Muscle of leg (tissue), 11 donors: ENCODE results near the gene GMDS. TPM values are rescaled to one million over a fixed set of nuclear protein-coding genes. Genes with fewer than 3 reads are reported as not detected.
A peak's percentile ranks its signal among the peaks of the same experiment; 100 is the strongest.
"Not testable (repeated sequence)": the region's sequence is repeated elsewhere in the genome, so short reads cannot be mapped to it uniquely, and the experiment has no call there.

Experiments
- DNase-seq: peaks from one replicate; pipeline ENCODE4 v3.0.0; 2013
- H3K27ac ChIP-seq: one replicate; pipeline ENCODE4 v1.5.1; 2013; ENCODE audit warnings: mild to moderate bottlenecking, low read length, control low read depth
- H3K27me3 ChIP-seq: one replicate; pipeline ENCODE4 v1.6.1; 2013; ENCODE audit warnings: low read length; ENCODE audit not compliant: control insufficient read depth, insufficient read depth
- H3K36me3 ChIP-seq: one replicate; pipeline ENCODE4 v1.6.1; 2013; ENCODE audit warnings: low read length; ENCODE audit not compliant: control insufficient read depth, insufficient read depth
- H3K4me1 ChIP-seq: one replicate; pipeline ENCODE4 v1.6.1; 2013; ENCODE audit warnings: low read length; ENCODE audit not compliant: control insufficient read depth, insufficient read depth
- H3K4me3 ChIP-seq: one replicate; pipeline ENCODE4 v1.5.1; 2013; ENCODE audit warnings: low read length, control low read depth
- H3K9me3 ChIP-seq: replicated peaks from 2 replicates; pipeline ENCODE4 v1.6.1; 2013; ENCODE audit warnings: low read depth, low read length; ENCODE audit not compliant: control insufficient read depth
- WGBS: methylation state at CpG from one replicate; pipeline ENCODE4 v1.1.5; 2013; ENCODE audit warnings: missing lambda C conversion rate; ENCODE audit not compliant: insufficient coverage; 5-methylcytosine and 5-hydroxymethylcytosine counted together
- polyA plus RNA-seq, 8 donors: library from polyadenylated mRNA; unstranded; fragments of 120-200 nt; gene quantifications; one replicate each; pipeline versions ENCODE4 v1.2.1 to v1.2.3, GENCODE V29; 2013; ENCODE audit warnings: inconsistent platforms in 1 of 8, low replicate concordance in 1 of 8; ENCODE audit not compliant: insufficient read length in 8 of 8, insufficient read depth in 1 of 8
- total RNA-seq: library from RNA; stranded (reverse); fragments of 120-200 nt; gene quantifications from one replicate; pipeline ENCODE4 v1.2.4, GENCODE V29; 2013

Gene GMDS
- total and polyA plus RNA-seq, 9 donors: 3.9 to 17.0 (median 11.9) TPM

GRCh38 chr6:1669996-1670395 lies 575.4 kb downstream of the GMDS start:
- Histone ChIP-seq H3K36me3 (no peaks in the 10 kb centered on the region), H3K4me3 (no peak overlapping the region), H3K4me1 (no peaks in the 10 kb centered on the region), H3K27ac (no peak overlapping the region), H3K9me3 (no peaks in the 10 kb centered on the region), H3K27me3 (no peaks in the 10 kb centered on the region)
- DNase-seq: no peak
- 100% methylated on average over 1 of the region's 11 CpGs for WGBS

DNA sequence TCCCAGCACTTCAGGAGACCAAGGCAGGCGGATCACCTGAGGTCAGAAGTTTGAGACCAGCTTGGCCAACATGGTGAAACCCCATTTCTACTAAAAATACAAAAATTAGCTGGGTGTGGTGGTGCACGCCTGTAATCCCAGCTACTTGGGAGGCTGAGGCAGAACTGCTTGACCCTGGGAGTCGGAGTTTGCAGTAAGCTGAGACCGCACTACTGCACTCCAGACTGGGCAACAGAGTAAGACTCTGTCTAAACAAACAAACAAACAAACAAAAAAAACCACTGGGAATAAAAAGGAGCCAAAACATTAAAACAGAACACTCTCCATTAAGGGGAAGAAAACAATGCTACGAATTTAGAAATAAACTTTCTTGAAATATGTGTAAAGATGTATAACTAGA lies 576.9 kb downstream of the GMDS start:
- WGBS: 87% methylated on average over 3 of the region's 5 CpGs
- H3K4me1 ChIP-seq, H3K9me3 ChIP-seq, H3K27me3 ChIP-seq, H3K4me3 ChIP-seq, H3K36me3 ChIP-seq, DNase-seq, H3K27ac ChIP-seq: not testable (repeated sequence)

GRCh38 chr6:1667805-1668175 lies 577.6 kb downstream of the GMDS start:
- no peaks in the 10 kb centered on the region for H3K36me3 ChIP-seq
- H3K9me3 ChIP-seq: no peaks in the 10 kb centered on the region
- peaks cover 2% of the 10 kb centered on the region for H3K4me1 ChIP-seq
- no CpG with 5 or more reads among the region's 4 CpGs for WGBS
- H3K27ac ChIP-seq: no peak overlapping the region
- no peak for DNase-seq
- no peak overlapping the region for H3K4me3 ChIP-seq
- H3K27me3 ChIP-seq: no peaks in the 10 kb centered on the region

DNA sequence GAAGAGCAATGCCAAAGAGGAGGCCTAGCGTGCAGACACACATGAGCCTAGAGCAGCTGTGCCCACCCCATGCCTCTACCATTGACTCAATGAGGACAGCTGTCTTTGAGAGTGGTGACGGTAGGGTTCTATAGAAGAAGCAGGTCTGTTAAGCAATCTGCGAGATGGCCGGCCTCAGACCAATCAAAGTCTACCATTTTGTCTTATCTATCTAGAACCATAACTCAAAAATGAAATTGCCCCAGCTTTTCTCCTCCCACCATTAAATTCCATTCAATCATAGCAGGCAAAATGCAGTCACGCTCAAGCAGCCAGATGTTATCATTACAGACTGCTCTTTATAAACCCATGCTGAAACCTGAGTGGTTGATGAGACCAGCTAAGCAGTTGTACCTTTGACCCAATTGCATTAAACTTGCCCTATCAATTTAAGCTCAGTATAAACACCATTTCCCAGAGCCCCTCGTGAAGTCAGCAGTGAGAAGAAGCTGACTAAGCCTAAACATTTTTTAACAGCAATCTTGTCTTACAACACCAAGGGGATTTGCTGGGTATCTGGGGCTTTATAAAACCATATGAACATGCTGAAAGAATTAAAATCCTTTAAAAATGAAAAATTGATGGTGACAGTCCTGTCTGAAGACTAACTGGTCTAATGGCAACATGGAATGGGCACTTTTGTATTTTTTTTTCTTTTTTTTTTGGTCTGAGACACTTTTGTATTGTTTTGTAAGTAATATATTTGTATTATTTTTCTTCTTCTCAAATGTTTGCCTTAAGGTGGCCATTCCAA lies 578.2 kb downstream of the GMDS start:
- 56% methylated on average over 3 of the region's 6 CpGs for WGBS
- Histone ChIP-seq H3K9me3 (no peaks in the 10 kb centered on the region), H3K4me1 (peaks cover 4% of the 10 kb centered on the region), H3K36me3 (no peaks in the 10 kb centered on the region), H3K4me3 (no peak overlapping the region), H3K27ac (no peak overlapping the region), H3K27me3 (no peaks in the 10 kb centered on the region)
- no peak for DNase-seq

GRCh38 chr6:1665214-1665613 lies 580.2 kb downstream of the GMDS start:
- no peak overlapping the region for H3K4me3 ChIP-seq
- H3K4me1 ChIP-seq: peaks cover 4% of the 10 kb centered on the region
- DNase-seq: peak; percentile 35
- no peaks in the 10 kb centered on the region for H3K9me3 ChIP-seq
- WGBS: no CpG with 5 or more reads among the region's 2 CpGs
- H3K36me3 ChIP-seq: no peaks in the 10 kb centered on the region
- no peak overlapping the region for H3K27ac ChIP-seq
- H3K27me3 ChIP-seq: no peaks in the 10 kb centered on the region

DNA sequence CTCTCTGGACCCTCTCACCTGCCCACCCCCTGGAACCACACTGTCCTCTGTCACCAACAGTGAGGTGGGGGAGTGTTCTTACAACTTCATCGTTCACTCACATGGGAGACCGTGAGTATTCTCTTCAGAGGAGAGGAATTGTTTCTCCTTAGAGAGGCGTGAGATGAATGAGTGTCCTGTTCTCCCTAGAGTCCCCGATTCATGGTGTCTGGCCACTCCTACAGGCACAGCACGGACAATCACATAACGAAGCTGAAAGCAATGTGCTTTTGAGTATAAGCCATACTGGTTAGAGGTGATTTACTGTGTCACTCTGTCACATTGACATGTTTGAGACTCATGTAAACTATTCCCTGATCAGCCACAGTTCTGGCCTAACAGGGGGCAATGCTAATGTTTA lies 581.1 kb downstream of the GMDS start:
- Histone ChIP-seq H3K4me1 (peaks cover 4% of the 10 kb centered on the region), H3K36me3 (no peaks in the 10 kb centered on the region), H3K9me3 (no peaks in the 10 kb centered on the region), H3K4me3 (no peak overlapping the region), H3K27ac (no peak overlapping the region), H3K27me3 (no peaks in the 10 kb centered on the region)
- 46% methylated on average over 3 of the region's 6 CpGs for WGBS
- DNase-seq: no peak

DNA sequence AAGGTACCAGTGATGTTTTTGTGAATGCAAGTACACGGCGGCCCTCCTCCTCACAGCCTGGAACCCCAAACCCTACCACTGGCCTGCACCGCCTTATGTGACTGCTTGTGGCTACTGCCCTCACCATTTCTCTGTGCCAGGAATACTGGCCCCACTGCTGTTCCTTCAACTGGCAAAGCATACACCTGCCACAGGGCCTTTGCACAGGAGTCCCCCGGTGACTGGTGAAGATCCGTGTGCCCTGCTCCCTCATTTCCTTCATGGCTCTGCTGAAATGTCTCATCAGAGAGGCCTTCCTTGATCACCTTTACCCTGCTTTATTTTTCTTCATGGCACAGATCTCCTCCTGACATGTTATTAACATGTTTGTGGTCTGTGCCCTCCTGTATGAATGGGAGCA lies 581.9 kb downstream of the GMDS start:
- 100% methylated on average over 4 of the region's 5 CpGs for WGBS
- Histone ChIP-seq H3K36me3 (no peaks in the 10 kb centered on the region), H3K9me3 (no peaks in the 10 kb centered on the region), H3K4me3 (no peak overlapping the region), H3K27ac (no peak overlapping the region), H3K4me1 (peaks cover 4% of the 10 kb centered on the region), H3K27me3 (no peaks in the 10 kb centered on the region)
- DNase-seq: no peak

- peak; percentile 57 for DNase-seq
- Histone ChIP-seq H3K27me3 (no peaks in the 10 kb centered on the region), H3K4me3 (no peak overlapping the region), H3K9me3 (no peaks in the 10 kb centered on the region), H3K27ac (no peak overlapping the region), H3K36me3 (no peaks in the 10 kb centered on the region), H3K4me1 (peaks cover 4% of the 10 kb centered on the region)
Observed at GRCh38 chr6:1662534-1662933, 582.9 kb downstream of the GMDS start.

- Histone ChIP-seq H3K4me3 (no peak overlapping the region), H3K9me3 (no peaks in the 10 kb centered on the region), H3K4me1 (peaks cover 4% of the 10 kb centered on the region), H3K27me3 (no peaks in the 10 kb centered on the region), H3K27ac (no peak overlapping the region), H3K36me3 (no peaks in the 10 kb centered on the region)
- no peak for DNase-seq
- WGBS: 76% methylated on average over 6 of the region's 7 CpGs
Observed at GRCh38 chr6:1659816-1660215, 585.6 kb downstream of the GMDS start.

GRCh38 chr6:1658212-1659005 lies 587.0 kb downstream of the GMDS start:
- no peak overlapping the region for H3K27ac ChIP-seq
- no peak for DNase-seq
- 83% methylated on average over 13 of the region's 15 CpGs for WGBS
- H3K4me1 ChIP-seq: peaks cover 4% of the 10 kb centered on the region
- H3K36me3 ChIP-seq: no peaks in the 10 kb centered on the region
- H3K27me3 ChIP-seq: no peaks in the 10 kb centered on the region
- H3K9me3 ChIP-seq: no peaks in the 10 kb centered on the region
- H3K4me3 ChIP-seq: no peak overlapping the region
